Colonic mucosa (tissue), 4 donors: ENCODE results near the gene HTRA3. TPM values are rescaled to one million over a fixed set of nuclear protein-coding genes. Genes with fewer than 3 reads are reported as not detected.

Source experiments
- DNase-seq: peaks from one replicate; pipeline ENCODE4 v3.0.0-alpha.2; 2020
- H3K27ac ChIP-seq: fragments of 200-600 bp; one replicate; pipeline ENCODE4 v1.8.0; 2021
- H3K27me3 ChIP-seq: fragments of 200-600 bp; one replicate; pipeline ENCODE4 v1.8.0; 2021
- H3K36me3 ChIP-seq: fragments of 200-600 bp; one replicate; pipeline ENCODE4 v1.8.0; 2021
- H3K4me1 ChIP-seq: fragments of 200-600 bp; one replicate; pipeline ENCODE4 v1.8.0; 2021; ENCODE audit warnings: mild to moderate bottlenecking
- H3K4me3 ChIP-seq: fragments of 200-600 bp; one replicate; pipeline ENCODE4 v1.8.0; 2021
- H3K9ac ChIP-seq, 2 donors: one replicate each; pipeline ENCODE4 v1.7.0; 2013; ENCODE audit warnings: control low read depth in 2 of 2, low read depth in 2 of 2, low read length in 2 of 2
- H3K9me3 ChIP-seq: fragments of 200-600 bp; one replicate; pipeline ENCODE4 v1.8.0; 2021
- CTCF ChIP-seq: fragments of 200-600 bp; IDR thresholded peaks from one replicate; pipeline ENCODE4 v1.8.0; 2022; ENCODE audit warnings: antibody characterized with exemption, mild to moderate bottlenecking
- intact Hi-C: fragments of 100-400 bp; cut with DNase I; formaldehyde crosslinking; loops from one replicate; pipeline ENCODE4 v1.14.1; 2022
- total RNA-seq, 2 donors: library from RNA; stranded (reverse); fragmentation: NEBNext Ultra II Directional in 1 of 2; extraction: Animal tissue kit (Norgen Biotek cat#: 25700) in 1 of 2; gene quantifications; one replicate each; pipeline ENCODE4 v1.2.1, GENCODE V29; 2021
- donor health status: healthy.
- donor health status: DM: no; HTN: no; CAD: no.
- donor health status: DM: no; HTN: no; CAD: no.

HTRA3 gene
- total RNA-seq, 2 donors from 2014 or later, result 1.3 to 5.0 TPM

DNA sequence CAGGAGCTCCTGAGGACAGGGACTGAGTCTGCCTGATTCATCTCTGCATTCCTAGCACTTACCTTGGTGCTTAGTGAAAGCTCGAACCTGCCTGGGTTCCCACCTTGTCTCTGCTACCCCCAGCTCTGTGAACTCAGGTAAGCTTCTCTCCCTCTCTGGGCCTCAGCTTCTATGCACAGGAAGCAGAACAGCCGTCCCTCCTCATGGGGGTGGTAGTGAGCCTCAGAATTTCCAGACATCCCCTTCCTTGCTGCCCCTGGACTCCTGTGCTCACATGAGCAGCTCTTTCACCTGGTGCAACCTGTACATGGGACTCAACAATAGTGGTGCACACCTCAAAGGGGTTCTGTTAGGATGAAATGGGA lies 50.8 kb downstream of the HTRA3 start:
- intact Hi-C loops, result no loop called here
- no peaks in the 10 kb centered on the region for H3K27me3 ChIP-seq
- H3K4me3 ChIP-seq, result no peak overlapping the region
- H3K27ac ChIP-seq, result no peak overlapping the region
- H3K4me1 ChIP-seq, result no peaks in the 10 kb centered on the region
- no peak overlapping the region for H3K9ac ChIP-seq
- TF ChIP-seq CTCF, result no peak
- no peaks in the 10 kb centered on the region for H3K36me3 ChIP-seq
- no peak for DNase-seq
- no peaks in the 10 kb centered on the region for H3K9me3 ChIP-seq

- Histone ChIP-seq H3K36me3 (no peaks in the 10 kb centered on the region), H3K27me3 (no peaks in the 10 kb centered on the region), H3K27ac (no peak overlapping the region), H3K9ac (no peak overlapping the region), H3K4me3 (no peak overlapping the region), H3K9me3 (no peaks in the 10 kb centered on the region), H3K4me1 (no peaks in the 10 kb centered on the region)
- no peak for TF ChIP-seq CTCF
- DNase-seq, result no peak
- intact Hi-C loops, result no loop called here
Observed at GRCh38 chr4:8321220-8321619, 51.7 kb downstream of the HTRA3 start.

DNA sequence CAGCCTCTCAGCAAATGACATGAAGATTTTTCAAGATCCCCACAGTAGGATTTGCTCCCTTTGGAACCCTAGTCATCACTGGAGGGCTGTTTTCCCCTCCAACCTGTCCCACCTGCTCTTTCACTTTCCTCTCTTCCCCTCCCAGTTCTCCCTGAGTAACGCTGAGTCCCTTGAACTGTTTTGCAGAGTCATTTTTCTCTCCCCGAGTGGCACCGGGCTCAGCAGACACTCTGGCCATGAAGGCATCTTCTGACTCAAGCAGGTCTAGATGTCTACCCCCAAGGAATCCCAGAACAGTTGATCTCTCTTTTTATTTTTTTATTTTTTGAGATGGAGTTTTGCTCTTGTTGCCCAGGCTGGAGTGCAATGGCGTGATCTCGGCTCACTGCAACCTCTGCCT lies 52.2 kb downstream of the HTRA3 start:
- no peak for DNase-seq
- Histone ChIP-seq H3K4me1 (no peaks in the 10 kb centered on the region), H3K4me3 (no peak overlapping the region), H3K36me3 (no peaks in the 10 kb centered on the region), H3K27me3 (no peaks in the 10 kb centered on the region), H3K27ac (no peak overlapping the region), H3K9me3 (no peaks in the 10 kb centered on the region), H3K9ac (no peak overlapping the region)
- intact Hi-C loops, result no loop called here
- TF ChIP-seq CTCF, result no peak

- Histone ChIP-seq H3K27ac (no peak overlapping the region), H3K36me3 (no peaks in the 10 kb centered on the region), H3K9ac (no peak overlapping the region), H3K27me3 (no peaks in the 10 kb centered on the region), H3K4me3 (no peak overlapping the region), H3K9me3 (no peaks in the 10 kb centered on the region), H3K4me1 (no peaks in the 10 kb centered on the region)
- no peak for DNase-seq
- intact Hi-C loops, result no loop called here
- TF ChIP-seq CTCF, result no peak
Observed at GRCh38 chr4:8322794-8323704, 53.5 kb downstream of the HTRA3 start.

DNA sequence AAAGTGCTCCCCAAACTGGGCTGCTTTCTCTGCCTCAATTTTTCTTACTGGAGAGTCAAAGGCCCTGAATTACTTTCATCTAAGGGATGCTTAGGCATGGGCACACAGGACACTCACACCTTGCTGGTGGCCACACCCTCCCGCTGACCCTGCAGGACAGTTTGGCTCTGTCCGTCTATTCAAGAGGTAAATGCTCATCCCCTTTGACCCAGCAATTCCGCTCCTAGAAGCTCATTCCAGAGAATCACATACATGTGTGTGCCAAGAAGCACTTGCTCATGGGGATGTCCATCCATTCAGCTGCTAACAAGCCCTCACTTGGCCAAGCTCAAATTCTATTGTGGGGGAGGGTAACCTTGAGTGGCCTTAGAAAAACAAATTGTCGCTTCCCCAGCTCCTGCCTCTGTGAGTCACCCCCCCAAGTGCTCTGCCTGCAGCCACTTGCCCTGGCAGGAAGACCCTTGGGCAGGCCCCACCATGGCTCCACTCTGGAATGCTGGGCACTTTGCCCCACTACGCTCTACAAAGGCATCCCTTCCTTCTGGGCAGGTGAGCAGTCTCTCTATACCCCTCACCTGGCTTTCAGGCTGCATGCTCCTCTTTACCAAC lies 54.5 kb downstream of the HTRA3 start:
- H3K27ac ChIP-seq, result no peak overlapping the region
- intact Hi-C loops, result no loop called here
- no peaks in the 10 kb centered on the region for H3K9me3 ChIP-seq
- no peak overlapping the region for H3K4me3 ChIP-seq
- TF ChIP-seq CTCF, result no peak
- H3K27me3 ChIP-seq, result no peaks in the 10 kb centered on the region
- no peaks in the 10 kb centered on the region for H3K36me3 ChIP-seq
- no peaks in the 10 kb centered on the region for H3K4me1 ChIP-seq
- no peak overlapping the region for H3K9ac ChIP-seq
- no peak for DNase-seq
